Lung (tissue), 12 donors: ENCODE data around the gene GULP1. TPM values are rescaled to one million over a fixed set of nuclear protein-coding genes. Genes with fewer than 3 reads are reported as not detected.

Source experiments
- ATAC-seq: fragments of 200-7000 bp; cut with Tn5 transposase; one replicate; pipeline ENCODE4 v1.9.1; 2020; ENCODE audit warnings: moderate number of reproducible peaks; ENCODE audit not compliant: insufficient read depth, low FRiP score
- DNase-seq, 3 donors: peaks; one replicate each; pipeline ENCODE4 v3.0.0-alpha.2; 2013 to 2017
- H3K27ac ChIP-seq, 2 donors: one replicate each; pipeline ENCODE4 v1.5.1; 2013; ENCODE audit warnings: mild to moderate bottlenecking in 2 of 2, moderate library complexity in 2 of 2, control low read depth in 1 of 2, inconsistent platforms in 1 of 2, low read depth in 1 of 2, low read length in 1 of 2
- H3K27me3 ChIP-seq, 3 donors: one replicate each; pipeline ENCODE4 v1.5.1; 2013; ENCODE audit warnings: low read length in 2 of 3; ENCODE audit not compliant: control insufficient read depth in 3 of 3, insufficient read depth in 3 of 3
- H3K36me3 ChIP-seq, 4 donors: one replicate each; pipeline ENCODE4 v1.5.1; 2013; ENCODE audit warnings: low read length in 4 of 4, mild to moderate bottlenecking in 1 of 4, moderate library complexity in 1 of 4; ENCODE audit not compliant: control insufficient read depth in 4 of 4, insufficient read depth in 4 of 4
- H3K4me1 ChIP-seq, 5 donors: one replicate each; pipeline ENCODE4 v1.5.1; 2013; ENCODE audit warnings: low read length in 5 of 5, mild to moderate bottlenecking in 2 of 5, moderate library complexity in 1 of 5; ENCODE audit not compliant: control insufficient read depth in 5 of 5, insufficient read depth in 5 of 5
- H3K4me3 ChIP-seq: one replicate; pipeline ENCODE4 v1.5.1; 2013; ENCODE audit warnings: mild to moderate bottlenecking, control low read depth, moderate library complexity
- H3K9ac ChIP-seq, 2 donors: one replicate each; pipeline ENCODE4 v1.5.1; 2013; ENCODE audit warnings: low read length in 2 of 2, control low read depth in 1 of 2; ENCODE audit not compliant: insufficient read depth in 1 of 2
- H3K9me3 ChIP-seq, 4 donors: one replicate each; pipeline ENCODE4 v1.5.1; 2013; ENCODE audit warnings: low read length in 3 of 4, mild to moderate bottlenecking in 1 of 4, moderate library complexity in 1 of 4; ENCODE audit not compliant: control insufficient read depth in 4 of 4, insufficient read depth in 3 of 4
- WGBS, 2 donors: extraction: QIAGEN DNeasy Blood & Tissue Kit; methylation state at CpG; one replicate each; pipeline ENCODE4 v1.1.7; 2013; 5-methylcytosine and 5-hydroxymethylcytosine counted together
- polyA plus RNA-seq, 2 donors: library from polyadenylated mRNA; stranded (reverse); fragments of 200-250 nt; gene quantifications; one replicate each; pipeline ENCODE4 v1.2.1, GENCODE V29; 2013
- total RNA-seq, 2 donors: library from RNA; depleted of rRNA in 1 of 2; stranded (reverse); fragments of >200 nt in 1 of 2; gene quantifications; one replicate each; pipeline ENCODE4 v1.2.1, GENCODE V29; 2014 to 2021
- TF ChIP-seq, protein P1 (sequence below): IDR thresholded peaks from 2 replicates; pipeline ENCODE4 v1.5.1; 2012; ENCODE audit warnings: mild to moderate bottlenecking; ENCODE audit errors: control extremely low read depth, extremely low read depth
- donor health status: control.
- donor health status: control.
- donor health status: Bipolar disorder and iron deficiency.
- donor health status: healthy.
- donor health status: DM: yes; HTN: yes; CAD: no.

GULP1 gene
- total and polyA plus RNA-seq, 4 donors: 9.1 to 86.7 (median 20.1) TPM

DNA sequence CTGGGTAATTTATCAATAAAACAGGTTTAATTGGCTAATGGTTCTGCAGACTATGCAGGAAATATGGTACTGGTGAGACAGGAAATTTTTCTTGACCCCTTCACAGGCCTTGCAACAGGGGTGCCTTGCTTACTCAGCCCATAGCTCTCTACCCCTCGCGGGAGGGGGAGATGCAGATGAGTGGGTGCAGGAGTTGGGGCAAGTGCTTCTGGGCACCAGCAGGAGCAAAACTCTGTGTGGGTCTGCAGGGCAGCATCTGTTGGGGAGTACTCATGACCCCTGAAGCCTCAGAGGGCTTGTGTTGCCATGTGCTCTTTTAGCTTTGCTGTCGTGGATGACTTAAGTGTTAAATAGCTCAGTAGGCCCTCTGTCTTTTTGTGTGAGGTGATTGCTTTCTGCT lies 48.6 kb downstream of the GULP1 start:
- Histone ChIP-seq H3K4me3 (no peak overlapping the region), H3K27ac (no peak overlapping the region), H3K9me3 (peaks cover 0 to 3% (median under 1%) of the 10 kb centered on the region in 4 donors), H3K9ac (no peak overlapping the region), H3K36me3 (peaks cover 0 to 5% (median 2%) of the 10 kb centered on the region in 4 donors), H3K4me1 (peaks cover 0 to 11% (median 4%) of the 10 kb centered on the region in 5 donors), H3K27me3 (no peaks in the 10 kb centered on the region)
- TF ChIP-seq, protein P1, sequence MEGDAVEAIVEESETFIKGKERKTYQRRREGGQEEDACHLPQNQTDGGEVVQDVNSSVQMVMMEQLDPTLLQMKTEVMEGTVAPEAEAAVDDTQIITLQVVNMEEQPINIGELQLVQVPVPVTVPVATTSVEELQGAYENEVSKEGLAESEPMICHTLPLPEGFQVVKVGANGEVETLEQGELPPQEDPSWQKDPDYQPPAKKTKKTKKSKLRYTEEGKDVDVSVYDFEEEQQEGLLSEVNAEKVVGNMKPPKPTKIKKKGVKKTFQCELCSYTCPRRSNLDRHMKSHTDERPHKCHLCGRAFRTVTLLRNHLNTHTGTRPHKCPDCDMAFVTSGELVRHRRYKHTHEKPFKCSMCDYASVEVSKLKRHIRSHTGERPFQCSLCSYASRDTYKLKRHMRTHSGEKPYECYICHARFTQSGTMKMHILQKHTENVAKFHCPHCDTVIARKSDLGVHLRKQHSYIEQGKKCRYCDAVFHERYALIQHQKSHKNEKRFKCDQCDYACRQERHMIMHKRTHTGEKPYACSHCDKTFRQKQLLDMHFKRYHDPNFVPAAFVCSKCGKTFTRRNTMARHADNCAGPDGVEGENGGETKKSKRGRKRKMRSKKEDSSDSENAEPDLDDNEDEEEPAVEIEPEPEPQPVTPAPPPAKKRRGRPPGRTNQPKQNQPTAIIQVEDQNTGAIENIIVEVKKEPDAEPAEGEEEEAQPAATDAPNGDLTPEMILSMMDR: no peak
- ATAC-seq (no peak), DNase-seq (no peak)
- WGBS, 2 donors: 89 to 93% methylated on average over 3 of the region's 3 CpGs

DNA sequence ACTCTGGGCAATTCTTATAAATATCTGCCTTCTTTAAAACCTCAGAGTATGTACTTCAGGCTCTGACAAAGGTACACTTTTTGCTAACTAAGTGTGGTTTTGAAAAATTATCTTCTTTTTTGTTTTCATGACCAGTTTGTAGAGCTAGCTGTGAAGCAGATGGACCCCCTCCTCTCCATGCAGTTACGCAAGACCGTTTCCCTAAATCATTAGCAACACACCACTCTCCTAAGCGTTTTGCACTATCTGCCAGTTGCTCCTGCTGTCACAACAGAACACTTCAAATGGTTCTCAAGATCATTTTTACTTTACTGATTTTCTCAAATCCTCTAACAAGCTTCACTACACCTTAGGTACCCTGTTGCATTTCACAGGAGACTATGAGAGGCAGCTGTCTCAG lies 53.3 kb downstream of the GULP1 start:
- WGBS, 2 donors: 58 to 59% methylated on average over 3 of the region's 3 CpGs
- TF ChIP-seq, protein P1: no peak
- H3K36me3 ChIP-seq: peaks cover 0 to 5% (median 0%) of the 10 kb centered on the region in 4 donors
- H3K4me3 ChIP-seq: no peak overlapping the region
- DNase-seq (peak; percentile 30 to 80 (median 72)), ATAC-seq (no peak)
- H3K27me3 ChIP-seq: no peaks in the 10 kb centered on the region
- H3K27ac ChIP-seq: no peak overlapping the region
- H3K9me3 ChIP-seq: peaks cover 0 to 3% (median under 1%) of the 10 kb centered on the region in 4 donors
- no peak overlapping the region for H3K9ac ChIP-seq
- H3K4me1 ChIP-seq: peaks cover 0 to 15% (median 7%) of the 10 kb centered on the region in 5 donors

DNA sequence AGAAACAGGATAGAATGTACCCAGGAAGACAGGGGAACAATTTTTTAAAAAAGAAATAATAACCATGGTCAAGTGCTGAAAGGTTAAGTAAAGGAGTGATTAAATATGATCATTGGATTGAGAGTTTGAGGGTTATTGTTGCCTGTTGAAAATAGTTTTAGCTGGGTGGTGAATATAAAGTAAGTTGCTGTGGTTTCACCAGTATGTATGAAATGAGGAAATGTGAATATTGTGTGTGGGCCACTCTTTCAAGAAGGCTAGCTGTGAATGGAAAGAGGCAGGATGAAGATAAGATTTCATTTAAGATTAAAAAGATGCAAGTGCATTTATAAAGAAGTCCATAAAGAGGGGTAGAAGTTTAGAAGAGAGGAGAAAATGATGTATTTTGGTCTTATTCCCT lies 53.8 kb downstream of the GULP1 start:
- peaks cover 0 to 5% (median 0%) of the 10 kb centered on the region in 4 donors for H3K36me3 ChIP-seq
- no peak for DNase-seq
- H3K9me3 ChIP-seq: peaks cover 0 to 1% (median 0%) of the 10 kb centered on the region in 4 donors
- TF ChIP-seq, protein P1: no peak
- H3K4me1 ChIP-seq: peaks cover 0 to 15% (median 7%) of the 10 kb centered on the region in 5 donors
- H3K4me3 ChIP-seq: no peak overlapping the region
- no peaks in the 10 kb centered on the region for H3K27me3 ChIP-seq
- no peak for ATAC-seq
- no peak overlapping the region for H3K9ac ChIP-seq
- no peak overlapping the region for H3K27ac ChIP-seq
